Stomach (tissue), 9 donors: Measurements from ENCODE around the gene DDX25. TPM values are rescaled to one million over a fixed set of nuclear protein-coding genes. Genes with fewer than 3 reads are reported as not detected.

Experiments
- DNase-seq, 2 donors: peaks; one replicate each; pipeline versions ENCODE4 v3.0.0 to v3.0.0-alpha.2; 2013 to 2019
- H3K27ac ChIP-seq, 5 donors: fragments of 200-600 bp in 4 of 5; sonication (generic) in 4 of 5; one replicate each; pipeline ENCODE4 v1.5.1; 2013 to 2019; ENCODE audit warnings: mild to moderate bottlenecking in 1 of 5, moderate library complexity in 1 of 5
- H3K27me3 ChIP-seq, 3 donors: fragments of 200-600 bp; sonication (generic); one replicate each; pipeline ENCODE4 v1.5.1; 2017 to 2019; ENCODE audit warnings: mixed run types in 1 of 3
- H3K36me3 ChIP-seq, 4 donors: fragments of 200-600 bp; sonication (generic); 1 replicate in 3 of 4; 2 replicates in 1 of 4; pipeline ENCODE4 v1.5.1; 2016 to 2019
- H3K4me1 ChIP-seq, 4 donors: fragments of 200-600 bp; sonication (generic); one replicate each; pipeline ENCODE4 v1.5.1; 2016 to 2019
- H3K4me3 ChIP-seq, 4 donors: fragments of 200-600 bp; sonication (generic) in 3 of 4; one replicate each; pipeline ENCODE4 v1.5.1; 2016 to 2019; ENCODE audit warnings: mild to moderate bottlenecking in 1 of 4
- H3K9me3 ChIP-seq, 4 donors: fragments of 200-600 bp; sonication (generic); one replicate each; pipeline ENCODE4 v1.5.1; 2016 to 2019
- CTCF ChIP-seq, 7 experiments: fragments of 450-650 bp in 4 of 7; fragments of 200-600 bp in 3 of 7; sonication (generic) in 3 of 7; IDR thresholded peaks; one replicate each; pipeline ENCODE4 v1.5.1; 2016 to 2019; ENCODE audit warnings: antibody characterized with exemption in 7 of 7, control low read depth in 2 of 7, mild to moderate bottlenecking in 1 of 7
- EP300 ChIP-seq: sonication (generic); formaldehyde crosslinking; IDR thresholded peaks from one replicate; pipeline ENCODE4 v1.6.1; 2017; ENCODE audit warnings: antibody characterized with exemption
- POLR2A ChIP-seq, 4 donors: fragments of 450-650 bp; IDR thresholded peaks; one replicate each; pipeline ENCODE4 v1.6.1; 2016; ENCODE audit warnings: antibody characterized with exemption in 4 of 4, control low read depth in 2 of 4, mild to moderate bottlenecking in 1 of 4, moderate library complexity in 1 of 4
- POLR2AphosphoS5 ChIP-seq, 3 donors: sonication (generic); formaldehyde crosslinking; IDR thresholded peaks; one replicate each; pipeline ENCODE4 v1.6.1; 2016; ENCODE audit warnings: antibody characterized with exemption in 3 of 3
- WGBS, 5 donors: extraction: QIAGEN DNeasy Blood & Tissue Kit in 3 of 5; methylation state at CpG; one replicate each; pipeline versions ENCODE4 v1.1.5 to v1.1.7; 2013 to 2018; 5-methylcytosine and 5-hydroxymethylcytosine counted together
- intact Hi-C: fragments of 100-400 bp; cut with DNase I; formaldehyde crosslinking; loops from one replicate; pipeline ENCODE4 v1.15.1; 2023; ENCODE audit warnings: low total_unique reads
- polyA plus RNA-seq, 3 donors: library from polyadenylated mRNA; stranded (reverse); fragments of 200-250 nt; gene quantifications; one replicate each; pipeline ENCODE4 v1.2.3, GENCODE V29; 2013
- total RNA-seq, 5 donors: library from RNA; depleted of rRNA; stranded (reverse); fragments of >200 nt; gene quantifications; one replicate each; pipeline versions ENCODE4 v1.1.0 to v1.2.3, GENCODE V29; 2014 to 2016
- donor health status: healthy with polysubstance abuse.
- donor health status: Bipolar disorder and iron deficiency.
- donor health status: healthy.

Gene DDX25
- total and polyA plus RNA-seq, 8 donors = under 0.01 to 1.0 (median 0.30) TPM; not detected in 3

DNA sequence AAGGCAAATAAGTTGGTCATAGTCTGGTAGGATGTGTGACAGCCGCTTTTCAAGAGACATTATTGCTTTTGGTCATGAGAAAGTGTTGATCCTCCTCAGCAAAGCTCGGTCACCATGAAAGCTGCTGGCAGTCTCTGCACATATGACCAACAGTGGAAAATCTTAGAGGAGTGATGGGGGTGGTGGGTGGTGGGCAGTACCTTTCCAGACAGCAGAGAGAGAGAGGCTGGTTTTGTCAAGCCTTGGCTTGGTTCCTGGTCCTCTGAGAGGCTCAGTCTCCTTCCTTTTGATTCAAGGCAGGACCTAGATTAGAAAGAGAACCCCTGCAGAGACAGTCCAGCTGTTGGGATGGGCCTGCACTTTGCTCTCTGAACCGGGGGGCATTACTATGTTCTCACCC is 21.5 kb downstream of the DDX25 start:
- Histone ChIP-seq H3K4me1 (peaks cover 0 to 12% (median 0%) of the 10 kb centered on the region in 4 donors), H3K4me3 (no peak overlapping the region), H3K27ac (no peak overlapping the region), H3K9me3 (no peaks in the 10 kb centered on the region), H3K27me3 (peaks cover 0 to 46% (median 13%) of the 10 kb centered on the region in 3 donors), H3K36me3 (no peaks in the 10 kb centered on the region)
- DNase-seq = no peak
- intact Hi-C loops = loop anchor here (10.0 kb wide), 1 partner anchor 129 kb away; no protein-coding TSS in a partner anchor
- no peak for TF ChIP-seq POLR2AphosphoS5 (IDR thresholded peaks at IDR 0.05)
- TF ChIP-seq EP300 = no peak
- TF ChIP-seq POLR2A (IDR thresholded peaks at IDR 0.05) = no peak
- no peak for TF ChIP-seq CTCF (IDR thresholded peaks at IDR 0.05)
- WGBS, 5 donors = 44 to 62% (median 51%) methylated on average over 3 of the region's 3 CpGs

GRCh38 chr11:125926682-125927081 is 22.4 kb downstream of the DDX25 start:
- intact Hi-C loops = loop anchor here (10.0 kb wide), 1 partner anchor 128 kb away; no protein-coding TSS in a partner anchor
- no peak overlapping the region for H3K27ac ChIP-seq
- no peak overlapping the region for H3K4me3 ChIP-seq
- TF ChIP-seq CTCF (IDR thresholded peaks at IDR 0.05) (no peak), POLR2AphosphoS5 (IDR thresholded peaks at IDR 0.05) (no peak), POLR2A (IDR thresholded peaks at IDR 0.05) (no peak), EP300 (no peak)
- H3K27me3 ChIP-seq = peaks cover 0 to 47% (median 13%) of the 10 kb centered on the region in 3 donors
- 87 to 94% (median 91%) methylated on average over 12 of the region's 12 CpGs for WGBS, 5 donors
- peaks cover 0 to 12% (median 0%) of the 10 kb centered on the region in 4 donors for H3K4me1 ChIP-seq
- H3K36me3 ChIP-seq = no peaks in the 10 kb centered on the region
- no peak for DNase-seq
- H3K9me3 ChIP-seq = no peaks in the 10 kb centered on the region

GRCh38 chr11:125929445-125930075 is 25.3 kb downstream of the DDX25 start:
- intact Hi-C loops = loop anchor here (10.0 kb wide), 1 partner anchor 125 kb away; no protein-coding TSS in a partner anchor
- Histone ChIP-seq H3K27me3 (peaks cover 0 to 38% (median 15%) of the 10 kb centered on the region in 3 donors), H3K9me3 (no peaks in the 10 kb centered on the region), H3K4me1 (peaks cover 0 to 12% (median 0%) of the 10 kb centered on the region in 4 donors), H3K27ac (no peak overlapping the region), H3K4me3 (no peak overlapping the region), H3K36me3 (no peaks in the 10 kb centered on the region)
- DNase-seq = no peak
- TF ChIP-seq POLR2A (IDR thresholded peaks at IDR 0.05) (no peak), EP300 (no peak), CTCF (IDR thresholded peaks at IDR 0.05) (no peak), POLR2AphosphoS5 (IDR thresholded peaks at IDR 0.05) (no peak)
- WGBS, 5 donors = 65 to 78% (median 72%) methylated on average over 8 to 9 of the region's 9 CpGs

- peaks cover 0 to 37% (median 15%) of the 10 kb centered on the region in 3 donors for H3K27me3 ChIP-seq
- H3K9me3 ChIP-seq = no peaks in the 10 kb centered on the region
- no peak overlapping the region for H3K27ac ChIP-seq
- no peak for DNase-seq
- WGBS, 5 donors = 74 to 87% (median 78%) methylated on average over 11 of the region's 11 CpGs
- H3K4me1 ChIP-seq = peaks cover 0 to 11% (median 0%) of the 10 kb centered on the region in 4 donors
- H3K36me3 ChIP-seq = no peaks in the 10 kb centered on the region
- no peak overlapping the region for H3K4me3 ChIP-seq
- TF ChIP-seq POLR2A (IDR thresholded peaks at IDR 0.05) (no peak), POLR2AphosphoS5 (IDR thresholded peaks at IDR 0.05) (no peak), CTCF (IDR thresholded peaks at IDR 0.05) (no peak), EP300 (no peak)
- intact Hi-C loops = no loop called here
Measured at GRCh38 chr11:125930076-125930450, 25.8 kb downstream of the DDX25 start.
